Measurements from ENCODE around the gene SH3BP4. TPM values are rescaled to one million over a fixed set of nuclear protein-coding genes. Genes with fewer than 3 reads are reported as not detected.

Gene SH3BP4
- total RNA-seq, 4 donors from 2014 or later: 7.5 to 24.9 (median 19.5) TPM

DNA sequence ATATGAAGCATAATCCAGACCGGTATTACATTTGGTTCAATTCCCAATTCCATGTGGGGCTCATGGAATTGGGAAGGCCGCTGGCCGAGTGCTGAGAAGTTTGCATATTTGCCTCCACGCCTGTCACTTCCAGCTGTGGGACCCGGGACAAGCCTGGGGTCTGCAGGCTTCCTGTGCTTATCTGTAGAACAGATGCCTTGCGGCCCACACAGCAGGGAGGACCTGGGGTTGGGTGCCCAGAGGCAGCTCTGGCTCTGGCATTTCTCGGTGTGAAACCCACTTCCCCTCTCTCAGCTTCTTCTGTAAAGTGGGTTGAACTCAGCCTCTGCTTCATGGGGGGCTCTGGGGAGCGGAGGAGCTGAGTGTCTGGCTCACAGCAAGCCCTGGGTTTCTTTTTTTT lies 97.9 kb downstream of the SH3BP4 start:
- Histone ChIP-seq H3K4me3 (no peak overlapping the region), H3K9me3 (no peaks in the 10 kb centered on the region), H3K4me1 (peaks cover 10 to 20% (median 19%) of the 10 kb centered on the region in 4 donors), H3K27ac (no peak overlapping the region), H3K27me3 (no peaks in the 10 kb centered on the region), H3K36me3 (no peaks in the 10 kb centered on the region)
- in situ Hi-C loops (cut with MboI; ENCODE audit: low pct_ligation_motif_present in 1 of 4, low pct_unique_long_range_greater_than_20kb in 1 of 4, low sequenced_read_pairs in 3 of 4) (no loop called here), intact Hi-C loops (cut with DNase I; ENCODE audit: low total_unique reads) (no loop called here)
- WGBS, 2 donors (ENCODE audit: low coverage in 1 of 2): 74 to 86% methylated on average over 7 to 8 of the region's 8 CpGs
- no peak for DNase-seq
- no peak for TF ChIP-seq POLR2A (IDR thresholded peaks at IDR 0.05)
- TF ChIP-seq POLR2AphosphoS5 (IDR thresholded peaks at IDR 0.05): no peak
- TF ChIP-seq, protein P1, sequence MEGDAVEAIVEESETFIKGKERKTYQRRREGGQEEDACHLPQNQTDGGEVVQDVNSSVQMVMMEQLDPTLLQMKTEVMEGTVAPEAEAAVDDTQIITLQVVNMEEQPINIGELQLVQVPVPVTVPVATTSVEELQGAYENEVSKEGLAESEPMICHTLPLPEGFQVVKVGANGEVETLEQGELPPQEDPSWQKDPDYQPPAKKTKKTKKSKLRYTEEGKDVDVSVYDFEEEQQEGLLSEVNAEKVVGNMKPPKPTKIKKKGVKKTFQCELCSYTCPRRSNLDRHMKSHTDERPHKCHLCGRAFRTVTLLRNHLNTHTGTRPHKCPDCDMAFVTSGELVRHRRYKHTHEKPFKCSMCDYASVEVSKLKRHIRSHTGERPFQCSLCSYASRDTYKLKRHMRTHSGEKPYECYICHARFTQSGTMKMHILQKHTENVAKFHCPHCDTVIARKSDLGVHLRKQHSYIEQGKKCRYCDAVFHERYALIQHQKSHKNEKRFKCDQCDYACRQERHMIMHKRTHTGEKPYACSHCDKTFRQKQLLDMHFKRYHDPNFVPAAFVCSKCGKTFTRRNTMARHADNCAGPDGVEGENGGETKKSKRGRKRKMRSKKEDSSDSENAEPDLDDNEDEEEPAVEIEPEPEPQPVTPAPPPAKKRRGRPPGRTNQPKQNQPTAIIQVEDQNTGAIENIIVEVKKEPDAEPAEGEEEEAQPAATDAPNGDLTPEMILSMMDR (IDR thresholded peaks at IDR 0.05): no peak
- no peak for TF ChIP-seq EP300 (IDR thresholded peaks at IDR 0.05; ENCODE audit: low read depth)

DNA sequence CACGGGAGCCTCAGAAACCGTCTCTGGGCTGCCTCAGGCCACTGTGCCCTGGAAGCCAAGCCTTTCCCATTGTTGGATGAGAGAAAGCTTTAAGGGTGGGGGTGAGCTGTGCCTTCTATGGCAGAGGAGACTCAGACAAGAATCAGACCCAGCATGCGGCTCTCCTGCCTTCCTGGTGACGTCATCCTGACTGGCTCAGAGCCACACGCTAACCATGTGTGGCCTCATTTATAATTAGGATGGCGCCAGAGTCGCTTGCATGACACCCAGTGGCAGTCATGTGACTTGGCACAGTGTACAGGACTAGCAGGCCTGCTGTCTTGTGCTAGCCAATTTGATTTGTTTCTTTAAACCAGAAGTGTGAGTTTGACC lies 99.1 kb downstream of the SH3BP4 start:
- TF ChIP-seq POLR2AphosphoS5 (IDR thresholded peaks at IDR 0.05): peak; percentile 63 to 74 (median 70)
- peak; percentile 17 for TF ChIP-seq EP300 (IDR thresholded peaks at IDR 0.05; ENCODE audit: low read depth)
- no peak for TF ChIP-seq POLR2A (IDR thresholded peaks at IDR 0.05)
- TF ChIP-seq, protein P1 (IDR thresholded peaks at IDR 0.05): peak in 3 of 5 experiments; percentile 22 to 27 (median 25)
- no peaks in the 10 kb centered on the region for H3K27me3 ChIP-seq
- 21% methylated on average over 7 of the region's 7 CpGs; no CpG with 5 or more reads in 1 of the 2 donors for WGBS, 2 donors (ENCODE audit: low coverage in 1 of 2)
- H3K36me3 ChIP-seq: no peaks in the 10 kb centered on the region
- H3K27ac ChIP-seq: peak overlapping the region; percentile 46 to 65 (median 60)
- peaks cover 10 to 20% (median 19%) of the 10 kb centered on the region in 4 donors for H3K4me1 ChIP-seq
- intact Hi-C loops (cut with DNase I; ENCODE audit: low total_unique reads) (no loop called here), in situ Hi-C loops (cut with MboI; ENCODE audit: low pct_ligation_motif_present in 1 of 4, low pct_unique_long_range_greater_than_20kb in 1 of 4, low sequenced_read_pairs in 3 of 4) (no loop called here)
- H3K4me3 ChIP-seq: no peak overlapping the region
- H3K9me3 ChIP-seq: no peaks in the 10 kb centered on the region
- peak; percentile 87 for DNase-seq

DNA sequence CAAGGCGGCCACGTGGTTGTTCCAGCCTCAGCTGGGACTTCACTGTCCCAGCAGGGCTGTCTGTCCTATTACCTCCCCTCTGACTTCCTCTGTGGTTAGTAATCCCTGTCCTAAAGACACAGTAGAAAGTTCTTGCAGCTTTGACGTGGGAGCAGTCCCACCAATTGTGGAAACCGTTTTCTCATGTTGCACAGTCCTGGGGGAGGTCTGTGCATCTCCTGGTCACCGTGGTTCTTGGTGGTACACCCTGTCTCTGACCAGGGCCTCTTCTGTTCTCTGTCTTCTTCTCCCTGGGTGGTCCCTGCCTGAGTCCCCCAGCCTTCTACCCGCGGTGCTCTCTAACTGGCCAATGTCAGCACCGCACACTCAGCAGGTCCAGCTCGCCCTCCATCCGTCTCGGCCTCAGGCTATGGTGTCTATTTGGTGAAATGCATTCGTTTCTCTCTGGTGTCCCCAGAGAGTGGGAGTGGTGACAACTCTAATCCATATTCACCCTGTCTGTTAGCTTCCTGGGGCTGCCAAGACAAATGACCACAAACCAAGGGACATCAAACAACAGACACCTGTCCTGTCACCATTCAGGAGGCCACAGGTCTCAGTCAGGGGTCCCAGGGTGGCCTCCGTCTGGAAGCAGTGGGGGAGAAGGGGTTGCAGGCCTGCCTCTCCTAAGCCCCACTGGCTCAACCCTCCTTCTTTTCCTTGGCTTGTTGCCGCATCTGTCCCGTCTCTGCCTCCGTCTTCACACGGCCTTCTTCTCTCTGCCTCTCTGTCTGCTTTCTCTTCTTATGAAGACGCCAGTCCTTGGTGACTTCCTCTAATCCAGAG lies 99.8 kb downstream of the SH3BP4 start:
- DNase-seq: no peak
- intact Hi-C loops (cut with DNase I; ENCODE audit: low total_unique reads): no loop called here
- no peaks in the 10 kb centered on the region for H3K36me3 ChIP-seq
- H3K27me3 ChIP-seq: no peaks in the 10 kb centered on the region
- H3K9me3 ChIP-seq: no peaks in the 10 kb centered on the region
- peak overlapping the region; percentile 46 to 65 (median 60) for H3K27ac ChIP-seq
- 64 to 93% methylated on average over 5 to 18 of the region's 18 CpGs for WGBS, 2 donors (ENCODE audit: low coverage in 1 of 2)
- H3K4me1 ChIP-seq: peaks cover 10 to 20% (median 19%) of the 10 kb centered on the region in 4 donors
- no peak for TF ChIP-seq POLR2AphosphoS5 (IDR thresholded peaks at IDR 0.05)
- TF ChIP-seq POLR2A (IDR thresholded peaks at IDR 0.05): no peak
- TF ChIP-seq EP300 (IDR thresholded peaks at IDR 0.05; ENCODE audit: low read depth): no peak
- TF ChIP-seq, protein P1 (IDR thresholded peaks at IDR 0.05): no peak
- no peak overlapping the region for H3K4me3 ChIP-seq
- in situ Hi-C loops (cut with MboI; ENCODE audit: low pct_ligation_motif_present in 1 of 4, low pct_unique_long_range_greater_than_20kb in 1 of 4, low sequenced_read_pairs in 3 of 4): no loop called here

DNA sequence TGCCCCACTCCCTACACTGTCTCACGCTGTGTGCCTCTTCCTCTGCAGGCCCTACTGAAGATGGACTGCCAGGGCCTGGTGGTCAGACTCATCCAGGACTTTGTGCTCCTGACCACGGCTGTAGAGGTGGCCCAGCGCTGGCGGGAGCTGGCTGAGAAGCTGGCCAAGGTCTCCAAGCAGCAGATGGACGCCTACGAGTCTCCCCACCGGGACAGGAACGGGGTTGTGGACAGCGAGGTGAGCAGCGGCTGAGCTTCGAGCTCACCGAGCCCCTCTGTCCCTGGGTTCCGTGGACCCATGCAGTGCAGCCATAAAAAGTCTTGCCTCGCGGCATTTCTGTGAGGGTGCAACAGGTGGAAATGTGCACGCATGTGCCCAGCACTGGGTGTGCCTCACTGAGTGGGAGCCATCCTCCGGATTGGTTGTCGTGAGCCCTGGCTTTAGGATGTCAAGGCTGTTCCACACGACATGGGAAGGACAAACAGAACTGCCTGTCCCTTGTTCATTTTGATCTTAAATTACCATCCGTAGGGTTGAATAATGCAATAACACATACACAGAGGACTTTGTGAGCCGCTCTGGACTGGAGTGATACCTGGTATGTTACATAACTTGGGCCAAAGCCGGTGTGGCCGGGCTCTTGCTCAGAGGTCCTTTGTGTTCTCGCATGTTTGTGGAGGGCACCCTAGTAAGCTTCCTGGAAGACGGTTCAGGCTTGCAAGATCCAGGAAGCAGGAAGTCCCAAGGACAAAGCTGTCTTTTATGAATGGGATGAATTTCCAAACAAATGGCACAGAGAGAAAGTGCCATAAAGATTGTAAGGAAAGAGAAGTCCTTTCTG lies 100.9 kb downstream of the SH3BP4 start:
- intact Hi-C loops (cut with DNase I; ENCODE audit: low total_unique reads): no loop called here
- no peaks in the 10 kb centered on the region for H3K36me3 ChIP-seq
- peak overlapping the region in 3 of 4 donors; percentile 5 to 26 (median 15) for H3K27ac ChIP-seq
- peak; percentile 30 for DNase-seq
- H3K4me1 ChIP-seq: peaks cover 10 to 20% (median 19%) of the 10 kb centered on the region in 4 donors
- WGBS, 2 donors (ENCODE audit: low coverage in 1 of 2): 78% methylated on average over 25 of the region's 25 CpGs; no CpG with 5 or more reads in 1 of the 2 donors
- TF ChIP-seq POLR2A (IDR thresholded peaks at IDR 0.05) (no peak), POLR2AphosphoS5 (IDR thresholded peaks at IDR 0.05) (no peak), EP300 (IDR thresholded peaks at IDR 0.05; ENCODE audit: low read depth) (no peak)
- TF ChIP-seq, protein P1 (IDR thresholded peaks at IDR 0.05): no peak
- no peak overlapping the region for H3K4me3 ChIP-seq
- H3K27me3 ChIP-seq: no peaks in the 10 kb centered on the region
- H3K9me3 ChIP-seq: no peaks in the 10 kb centered on the region
- in situ Hi-C loops (cut with MboI; ENCODE audit: low pct_ligation_motif_present in 1 of 4, low pct_unique_long_range_greater_than_20kb in 1 of 4, low sequenced_read_pairs in 3 of 4): no loop called here

All from transverse colon (tissue), 4 donors.